AG04449 (cell line): ENCODE data around the gene JAK1.

Experiments used
- CTCF ChIA-PET: fragments of 350-600 bp; formaldehyde crosslinking; extraction: SDS; loops from one replicate; lab custom pipeline; 2021; ENCODE audit warnings: antibody characterized with exemption; lab: Yijun Ruan, JAX
- POLR2A ChIA-PET: fragments of 400-600, 350-600 bp; formaldehyde crosslinking; extraction: SDS; loops from one replicate; lab custom pipeline; 2020; ENCODE audit warnings: antibody characterized with exemption, inconsistent platforms; lab: Yijun Ruan, JAX
- DNase-seq: peaks from one replicate; pipeline ENCODE4 v3.0.0-alpha.2; 2010; ENCODE audit warnings: low read depth, low spot score
- H3K4me3 ChIP-seq: 2 replicates; pipeline ENCODE4 v1.5.1; 2011; ENCODE audit warnings: low read depth, mild to moderate bottlenecking, control low read depth, low read length
- TF ChIP-seq, protein P1 (sequence below): IDR thresholded peaks from one replicate; pipeline ENCODE4 v1.5.1; 2011; ENCODE audit warnings: mild to moderate bottlenecking, moderate library complexity, low read length, control low read depth, inconsistent platforms; ENCODE audit not compliant: insufficient read depth; ENCODE audit errors: missing control alignments

JAK1 gene

GRCh38 chr1:64946916-64947315 lies 19.4 kb downstream of the JAK1 start:
- no peak for DNase-seq
- ChIA-PET POLR2A (no interaction called here), CTCF (interaction anchor here (1.2 kb wide), 1 partner anchor 96 kb away, joined by 3 read pairs; no protein-coding TSS in a partner anchor)
- TF ChIP-seq, protein P1, sequence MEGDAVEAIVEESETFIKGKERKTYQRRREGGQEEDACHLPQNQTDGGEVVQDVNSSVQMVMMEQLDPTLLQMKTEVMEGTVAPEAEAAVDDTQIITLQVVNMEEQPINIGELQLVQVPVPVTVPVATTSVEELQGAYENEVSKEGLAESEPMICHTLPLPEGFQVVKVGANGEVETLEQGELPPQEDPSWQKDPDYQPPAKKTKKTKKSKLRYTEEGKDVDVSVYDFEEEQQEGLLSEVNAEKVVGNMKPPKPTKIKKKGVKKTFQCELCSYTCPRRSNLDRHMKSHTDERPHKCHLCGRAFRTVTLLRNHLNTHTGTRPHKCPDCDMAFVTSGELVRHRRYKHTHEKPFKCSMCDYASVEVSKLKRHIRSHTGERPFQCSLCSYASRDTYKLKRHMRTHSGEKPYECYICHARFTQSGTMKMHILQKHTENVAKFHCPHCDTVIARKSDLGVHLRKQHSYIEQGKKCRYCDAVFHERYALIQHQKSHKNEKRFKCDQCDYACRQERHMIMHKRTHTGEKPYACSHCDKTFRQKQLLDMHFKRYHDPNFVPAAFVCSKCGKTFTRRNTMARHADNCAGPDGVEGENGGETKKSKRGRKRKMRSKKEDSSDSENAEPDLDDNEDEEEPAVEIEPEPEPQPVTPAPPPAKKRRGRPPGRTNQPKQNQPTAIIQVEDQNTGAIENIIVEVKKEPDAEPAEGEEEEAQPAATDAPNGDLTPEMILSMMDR, result no peak
- no peak overlapping the region for H3K4me3 ChIP-seq

GRCh38 chr1:64944913-64945312 lies 21.4 kb downstream of the JAK1 start:
- no peak for DNase-seq
- H3K4me3 ChIP-seq, result no peak overlapping the region
- TF ChIP-seq, protein P1, result no peak
- ChIA-PET CTCF (no interaction called here), POLR2A (no interaction called here)

DNA sequence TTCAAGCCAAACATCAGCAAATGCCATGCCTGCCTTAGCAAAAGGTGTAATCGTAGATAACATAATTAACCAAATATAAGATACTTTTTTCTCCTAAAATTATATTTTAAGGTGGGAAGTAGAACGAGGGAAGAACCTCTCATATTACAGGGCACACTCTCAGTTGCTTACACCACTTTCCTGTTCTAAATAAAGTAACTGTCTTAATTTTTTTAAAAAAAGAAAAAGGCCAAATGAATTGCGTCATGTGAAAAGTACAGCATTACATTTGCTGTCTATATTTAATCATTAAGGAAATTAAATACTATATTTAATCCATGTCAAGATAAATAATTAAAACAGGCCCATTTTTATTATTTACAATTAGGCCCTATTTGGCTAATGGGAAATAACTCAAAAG lies 23.7 kb downstream of the JAK1 start:
- DNase-seq, result no peak
- TF ChIP-seq, protein P1, result no peak
- POLR2A ChIA-PET, result no interaction called here
- H3K4me3 ChIP-seq, result no peak overlapping the region
- CTCF ChIA-PET, result no interaction called here

- TF ChIP-seq, protein P1, result no peak
- CTCF ChIA-PET, result no interaction called here
- no peak overlapping the region for H3K4me3 ChIP-seq
- no peak for DNase-seq
- POLR2A ChIA-PET, result no interaction called here
Observed at GRCh38 chr1:64942118-64942517, 24.2 kb downstream of the JAK1 start.

DNA sequence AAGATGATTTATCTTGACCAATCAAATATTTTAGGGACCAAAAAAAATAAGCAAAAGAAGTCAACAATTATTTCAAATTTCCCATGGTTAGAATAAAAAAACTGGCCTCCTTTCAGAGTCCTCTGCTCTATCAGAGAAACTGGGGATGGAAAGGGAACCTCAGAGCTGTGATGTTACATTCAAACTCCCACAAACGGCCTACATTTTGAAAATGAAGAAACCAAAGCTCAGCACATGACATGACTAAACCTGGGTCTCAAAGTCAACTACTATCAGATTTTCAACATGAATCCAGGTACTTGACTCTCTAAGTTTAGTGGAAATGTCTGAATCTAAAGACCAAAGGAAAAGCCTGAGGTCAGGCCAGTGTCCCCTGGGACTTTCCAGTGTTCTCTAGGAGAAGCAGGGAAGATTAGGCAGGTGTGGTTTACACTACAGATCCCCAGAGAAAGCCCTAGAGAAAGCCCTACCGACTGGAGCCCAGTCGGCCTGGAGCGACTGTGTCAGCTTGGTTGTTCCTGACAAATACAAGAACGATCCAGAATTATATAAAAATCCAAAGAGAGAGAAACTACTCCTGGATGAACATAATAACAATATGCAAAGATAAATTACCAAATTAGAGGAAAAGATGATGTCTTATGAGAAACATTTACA lies 24.8 kb downstream of the JAK1 start:
- H3K4me3 ChIP-seq, result no peak overlapping the region
- POLR2A ChIA-PET, result no interaction called here
- CTCF ChIA-PET, result no interaction called here
- TF ChIP-seq, protein P1, result no peak
- DNase-seq, result no peak

DNA sequence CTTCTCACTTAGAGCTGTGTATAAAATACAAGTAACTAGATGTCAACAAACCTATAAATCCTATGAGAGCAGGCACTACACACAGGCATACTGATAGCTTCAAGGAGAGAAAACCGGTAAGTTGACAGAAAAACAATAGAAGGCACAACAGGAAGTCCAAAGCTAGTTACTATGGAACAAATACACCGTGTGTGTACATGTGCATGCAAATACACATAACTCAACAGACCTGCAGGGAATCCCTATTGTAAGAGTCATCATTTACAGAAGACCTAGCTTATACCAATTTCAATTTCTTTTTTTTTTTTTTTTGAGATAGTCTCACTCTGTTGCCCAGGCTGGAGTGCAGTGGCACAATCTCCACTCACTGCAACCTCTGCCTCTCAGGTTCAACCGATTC lies 26.3 kb downstream of the JAK1 start:
- POLR2A ChIA-PET, result no interaction called here
- TF ChIP-seq, protein P1, result no peak
- DNase-seq, result no peak
- no peak overlapping the region for H3K4me3 ChIP-seq
- CTCF ChIA-PET, result no interaction called here
